Stimulated activated CD8-positive, alpha-beta memory T cell treated with anti-CD3 and anti-CD28 coated beads, Interleukin-7, amount 100 ng/mL, for 1 hour (primary cell): ENCODE measurements around the gene TMX2.
"Not testable (repeated sequence)": the region's sequence is repeated elsewhere in the genome, so short reads cannot be mapped to it uniquely, and the experiment has no call there.

ENCODE experiments used
- DNase-seq, 2 donors: peaks; one replicate each; pipeline ENCODE4 v3.0.0-alpha.2; 2020; ENCODE audit warnings: low read depth in 2 of 2

TMX2 gene

GRCh38 chr11:57712256-57713150 is at the start of gene TMX2:
Gene TMX2 (plus strand): TSS chr11:57712593. CDS start chr11:57712619, 26 bp downstream.
- peak; percentile 73 to 77 for DNase-seq

GRCh38 chr11:57662893-57663292 is 49.5 kb upstream of the TMX2 start:
- DNase-seq: no peak

GRCh38 chr11:57663975-57664374 is 48.4 kb upstream of the TMX2 start:
- DNase-seq: no peak

GRCh38 chr11:57667117-57667735 is 45.2 kb upstream of the TMX2 start:
- peak; percentile 81 to 83 for DNase-seq

GRCh38 chr11:57667736-57668433 is 44.5 kb upstream of the TMX2 start, which contains the start of gene ZDHHC5:
Gene ZDHHC5 (plus strand): TSS chr11:57668114. CDS start chr11:57673091, 4,977 bp downstream.
- DNase-seq: peak; percentile 98 to 100

GRCh38 chr11:57668434-57668782 is 44.0 kb upstream of the TMX2 start:
- DNase-seq: no peak

GRCh38 chr11:57674251-57674650 is 38.1 kb upstream of the TMX2 start:
- no peak for DNase-seq

- DNase-seq: no peak
Observed at GRCh38 chr11:57675176-57675941, 37.0 kb upstream of the TMX2 start.

GRCh38 chr11:57679396-57679795 is 33.0 kb upstream of the TMX2 start:
- DNase-seq: no peak

- no peak for DNase-seq
Observed at GRCh38 chr11:57680552-57680874, 31.9 kb upstream of the TMX2 start.

GRCh38 chr11:57681168-57681567 is 31.2 kb upstream of the TMX2 start:
- no peak for DNase-seq

- DNase-seq: not testable (repeated sequence)
Observed at GRCh38 chr11:57690474-57690873, 21.9 kb upstream of the TMX2 start.

- no peak for DNase-seq
Observed at GRCh38 chr11:57698843-57699365, 13.5 kb upstream of the TMX2 start.

GRCh38 chr11:57699813-57700212 is 12.6 kb upstream of the TMX2 start:
- DNase-seq: no peak

GRCh38 chr11:57700425-57700824 is 12.0 kb upstream of the TMX2 start:
- DNase-seq: no peak

- no peak for DNase-seq
Observed at GRCh38 chr11:57703341-57703740, 9.1 kb upstream of the TMX2 start.

GRCh38 chr11:57704932-57705331 is 7.5 kb upstream of the TMX2 start:
- DNase-seq: no peak

GRCh38 chr11:57705432-57705831 is 7.0 kb upstream of the TMX2 start:
- not testable (repeated sequence) for DNase-seq

GRCh38 chr11:57709802-57710367 is 2.5 kb upstream of the TMX2 start:
- no peak for DNase-seq

- peak; percentile 51 to 56 for DNase-seq
Observed at GRCh38 chr11:57711414-57712255, 758 bp upstream of the TMX2 start, which contains the start of gene MED19. Gene MED19 (minus strand): TSS chr11:57712215. CDS start chr11:57712179, 36 bp downstream.
